Fibroblast of mammary gland (primary cell): ENCODE results near the gene SSC4D.

Experiments
- DNase-seq: peaks from one replicate; pipeline ENCODE4 v3.0.0-alpha.2; 2010; ENCODE audit warnings: low read depth
- H3K4me3 ChIP-seq: 2 replicates; pipeline ENCODE4 v1.5.1; 2011; ENCODE audit warnings: low read depth, mild to moderate bottlenecking, low read length, moderate library complexity; ENCODE audit not compliant: control insufficient read depth
- CTCF ChIP-seq: conservative IDR thresholded peaks from 2 replicates; pipeline ENCODE4 v1.5.1; 2011; ENCODE audit warnings: low read depth, low read length, inconsistent platforms; ENCODE audit not compliant: control insufficient read depth, insufficient read depth

The SSC4D gene

DNA sequence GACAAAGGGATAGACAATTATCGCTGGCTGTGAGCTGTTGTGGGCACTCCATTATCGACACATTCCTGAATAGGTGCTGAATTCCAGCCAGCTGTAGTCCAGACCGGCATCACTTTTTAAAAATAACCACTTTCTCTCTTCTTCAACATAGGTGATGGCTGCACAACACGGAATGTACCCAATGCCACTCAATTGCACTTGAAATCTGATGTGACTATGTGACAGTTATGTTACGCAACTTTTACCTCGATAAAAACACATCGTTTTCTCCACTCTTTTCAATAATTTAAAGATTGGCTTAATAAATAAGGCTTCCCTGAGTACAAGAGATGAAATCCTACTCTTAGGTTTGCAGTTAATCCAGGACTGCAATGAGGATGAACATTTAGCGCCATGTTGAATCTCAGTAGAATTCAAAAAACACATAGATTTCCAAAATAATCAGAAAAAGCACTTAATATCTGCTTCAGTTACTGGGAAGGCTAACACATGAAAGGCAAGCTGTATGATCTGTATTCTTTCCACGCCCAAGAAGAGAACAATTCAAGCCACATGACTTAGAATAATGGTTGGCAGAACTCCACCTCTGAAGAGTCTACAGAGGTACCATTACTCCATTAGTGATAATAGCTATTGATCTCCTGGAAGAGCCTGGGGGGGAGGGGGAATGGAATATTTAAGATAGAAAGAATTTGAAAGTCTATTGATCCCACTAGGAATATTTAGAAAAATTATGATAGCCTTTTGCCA is 54.3 kb downstream of the SSC4D start:
- no peak overlapping the region for H3K4me3 ChIP-seq
- TF ChIP-seq CTCF = no peak
- no peak for DNase-seq

DNA sequence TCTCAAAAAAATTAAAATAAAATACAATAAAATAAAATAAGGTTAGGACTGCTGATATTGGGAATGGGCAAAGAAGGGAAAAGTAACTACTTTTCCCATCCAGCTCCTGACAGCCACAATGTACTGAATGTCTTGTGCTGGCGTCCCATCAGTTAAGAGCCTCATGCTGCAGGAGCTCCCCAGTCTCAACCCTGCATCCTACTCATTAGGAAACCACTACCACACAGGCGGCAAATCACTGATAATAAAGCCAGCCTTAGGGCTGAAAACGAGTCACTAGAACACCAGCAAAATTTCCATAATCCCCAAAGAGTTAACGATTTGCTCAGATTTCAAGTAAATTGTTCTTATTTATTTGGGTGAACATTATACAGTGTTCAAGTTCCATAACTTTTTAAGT is 55.0 kb downstream of the SSC4D start:
- TF ChIP-seq CTCF = no peak
- DNase-seq = no peak
- H3K4me3 ChIP-seq = no peak overlapping the region

DNA sequence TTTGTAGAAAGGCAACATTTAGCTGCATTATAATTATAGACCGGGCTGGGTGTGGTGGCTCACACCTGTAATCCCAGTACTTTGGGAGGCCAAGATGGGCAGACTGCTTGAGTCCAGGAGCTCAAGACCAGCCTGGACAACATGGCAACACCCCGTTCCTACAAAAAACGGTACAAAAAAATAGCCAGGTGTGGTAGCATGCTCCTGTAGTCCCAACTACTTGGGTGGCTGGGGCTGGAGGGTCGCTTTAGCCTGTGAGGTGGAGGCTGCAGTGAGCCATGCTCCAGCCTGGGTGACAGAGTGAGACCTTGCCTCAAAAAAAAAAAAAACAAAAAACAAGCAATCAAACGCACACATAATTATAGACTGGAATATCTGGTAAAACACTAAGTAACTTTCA is 55.8 kb downstream of the SSC4D start:
- H3K4me3 ChIP-seq = no peak overlapping the region
- no peak for TF ChIP-seq CTCF

DNA sequence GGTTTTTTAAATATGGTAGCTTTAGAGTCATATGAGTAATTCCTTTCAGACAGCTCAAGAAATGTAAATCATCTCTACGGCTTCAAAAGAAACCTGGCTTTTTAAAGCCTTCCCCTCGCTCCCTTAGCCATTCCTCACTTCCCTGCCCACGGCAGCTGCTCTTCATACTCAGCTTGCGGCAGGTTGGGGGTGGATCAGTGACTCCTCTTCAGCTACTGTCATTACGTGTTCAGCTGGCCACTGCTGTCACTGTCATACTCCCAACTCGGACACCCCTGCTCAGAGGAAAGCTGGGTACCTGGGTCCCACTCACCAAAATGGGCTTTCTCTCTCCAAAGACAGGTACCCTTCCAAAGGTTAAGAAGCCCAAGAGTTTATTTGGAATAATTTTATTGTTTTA is 57.3 kb downstream of the SSC4D start:
- TF ChIP-seq CTCF = no peak
- peak; percentile 61 for DNase-seq
- no peak overlapping the region for H3K4me3 ChIP-seq

More for the DNA sequence above, 55.8 kb downstream of the SSC4D start:
- DNase-seq = no peak

- TF ChIP-seq CTCF = no peak
- no peak for DNase-seq
- no peak overlapping the region for H3K4me3 ChIP-seq
Observed at GRCh38 chr7:76351372-76351771, 58.1 kb downstream of the SSC4D start.

- DNase-seq = no peak
- no peak for TF ChIP-seq CTCF
- H3K4me3 ChIP-seq = no peak overlapping the region
Observed at GRCh38 chr7:76349313-76349885, 60.1 kb downstream of the SSC4D start.

- no peak for TF ChIP-seq CTCF
- DNase-seq = no peak
- H3K4me3 ChIP-seq = no peak overlapping the region
Observed at GRCh38 chr7:76347710-76348109, 61.8 kb downstream of the SSC4D start.
